Measurements from ENCODE around the gene GABPB2.

GABPB2 gene

GRCh38 chr1:151147132-151147503 lies 76.6 kb downstream of the GABPB2 start:
- DNase-seq, result no peak
- intact Hi-C loops (cut with DNase I), result no loop called here

GRCh38 chr1:151147665-151148064 lies 77.1 kb downstream of the GABPB2 start:
- intact Hi-C loops (cut with DNase I), result no loop called here
- DNase-seq, result no peak

GRCh38 chr1:151156515-151156819 lies 85.9 kb downstream of the GABPB2 start, which contains the start of gene TNFAIP8L2:
TNFAIP8L2 (plus strand) TSS chr1:151156649; CDS start chr1:151158698, 2,049 bp downstream.
- peak in 24 of 42 donors; percentile 26 to 67 (median 44) for DNase-seq
- intact Hi-C loops (cut with DNase I), result loop anchor here (10.0 kb wide), 1 partner anchor 62 kb away; no protein-coding TSS in a partner anchor

GRCh38 chr1:151157067-151157531 lies 86.5 kb downstream of the GABPB2 start:
- DNase-seq, result peak in 7 of 42 donors; percentile 15 to 34 (median 22)
- intact Hi-C loops (cut with DNase I), result loop anchor here (10.0 kb wide), 1 partner anchor 62 kb away; no protein-coding TSS in a partner anchor

GRCh38 chr1:151158326-151158725 lies 87.8 kb downstream of the GABPB2 start:
- intact Hi-C loops (cut with DNase I), result loop anchor here (10.0 kb wide), 1 partner anchor 64 kb away; no protein-coding TSS in a partner anchor
- DNase-seq, result no peak

- peak in 2 of 42 donors; percentile 15 to 18 for DNase-seq
Observed at GRCh38 chr1:151158751-151159251, 88.2 kb downstream of the GABPB2 start.

GRCh38 chr1:151159373-151159772 lies 88.8 kb downstream of the GABPB2 start:
- peak in 1 of 42 donors; percentile 23 for DNase-seq
- intact Hi-C loops (cut with DNase I), result loop anchor here (10.0 kb wide), 1 partner anchor 65 kb away; no protein-coding TSS in a partner anchor

More at GRCh38 chr1:151158751-151159251, 88.2 kb downstream of the GABPB2 start:
- intact Hi-C loops (cut with DNase I), result loop anchor here (10.0 kb wide), 1 partner anchor 64 kb away; no protein-coding TSS in a partner anchor

GRCh38 chr1:151164732-151165280 lies 94.2 kb downstream of the GABPB2 start:
- DNase-seq, result peak in 3 of 42 donors; percentile 26 to 53 (median 53)
- intact Hi-C loops (cut with DNase I), result no loop called here

GRCh38 chr1:151165281-151165737 lies 94.7 kb downstream of the GABPB2 start:
- intact Hi-C loops (cut with DNase I), result no loop called here
- peak in 39 of 42 donors; percentile 29 to 80 (median 62) for DNase-seq

- intact Hi-C loops (cut with DNase I), result no loop called here
Observed at GRCh38 chr1:151165738-151166504, 95.4 kb downstream of the GABPB2 start, which contains the start of the genes LYSMD1 and SCNM1. LYSMD1 (minus strand) TSS chr1:151165902; CDS start chr1:151165258, 644 bp downstream. SCNM1 (plus strand) TSS chr1:151166144; CDS start chr1:151166153, 9 bp downstream.

GRCh38 chr1:151166505-151166956 lies 96.0 kb downstream of the GABPB2 start:
- intact Hi-C loops (cut with DNase I), result no loop called here
- no peak for DNase-seq

More at GRCh38 chr1:151165738-151166504, 95.4 kb downstream of the GABPB2 start, which contains the start of the genes LYSMD1 and SCNM1:
- DNase-seq, result peak; percentile 89 to 99 (median 98)

- intact Hi-C loops (cut with DNase I), result no loop called here
- no peak for DNase-seq
Observed at GRCh38 chr1:151167116-151167515, 96.6 kb downstream of the GABPB2 start.

- no peak for DNase-seq
- intact Hi-C loops (cut with DNase I), result no loop called here
Observed at GRCh38 chr1:151171190-151171589, 100.6 kb downstream of the GABPB2 start.

Measured in head of caudate nucleus (tissue), 42 donors.